GM21526 (cell line): Measurements from ENCODE around the gene DYTN.

Source experiments
- ATAC-seq: cut with Tn5 transposase; IDR thresholded peaks from one replicate; pipeline ENCODE4 v1.9.1; 2021; ENCODE audit warnings: moderate library complexity; ENCODE audit not compliant: unreplicated experiment, low FRiP score

Gene DYTN

GRCh38 chr2:206619011-206619410, 99.2 kb downstream of the DYTN start:
- ATAC-seq, result no peak

GRCh38 chr2:206616151-206616550, 102.0 kb downstream of the DYTN start:
- ATAC-seq, result no peak

GRCh38 chr2:206615417-206616089, 102.6 kb downstream of the DYTN start:
- ATAC-seq, result no peak

DNA sequence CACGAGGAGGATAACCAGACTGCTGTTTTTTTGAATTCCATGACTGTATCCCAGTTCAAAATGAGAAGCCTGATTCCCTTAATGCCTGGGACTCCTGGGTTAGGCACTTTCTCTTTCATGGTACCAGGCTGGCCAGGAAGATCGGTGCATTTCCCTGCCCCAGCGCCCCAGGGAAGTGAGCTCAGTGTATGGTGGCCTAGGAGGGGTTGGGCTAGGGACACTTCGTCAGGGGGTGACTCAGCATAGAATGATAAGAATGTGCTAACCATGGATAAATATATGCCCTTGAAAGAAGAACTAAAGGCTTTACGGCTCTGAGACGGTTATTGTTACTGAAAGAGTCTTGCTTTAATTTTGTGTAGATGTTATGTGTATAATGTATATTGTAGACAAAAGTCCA, 103.4 kb downstream of the DYTN start:
- ATAC-seq, result no peak

- ATAC-seq, result no peak
Observed at GRCh38 chr2:206611736-206612135, 106.5 kb downstream of the DYTN start.

DNA sequence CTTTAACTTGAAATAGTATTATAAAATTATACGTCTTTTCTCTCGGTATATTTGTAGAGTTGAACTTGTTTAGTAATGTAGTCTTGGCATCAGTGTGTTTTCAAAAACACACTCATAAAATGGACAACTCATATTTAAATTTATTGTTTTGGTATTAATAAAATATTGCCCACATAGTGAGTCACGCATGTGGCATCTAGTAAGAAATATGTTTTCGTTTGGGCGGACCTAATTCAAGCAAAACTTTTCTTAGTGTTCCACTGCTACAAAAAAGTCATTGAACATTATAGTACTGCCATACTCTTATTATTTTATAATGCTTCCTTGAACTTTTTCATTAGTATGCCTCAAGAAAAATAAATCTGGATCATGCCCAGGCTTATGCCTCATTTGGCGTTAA, 107.0 kb downstream of the DYTN start:
- ATAC-seq, result no peak

- no peak for ATAC-seq
Observed at GRCh38 chr2:206610451-206610850, 107.7 kb downstream of the DYTN start.

DNA sequence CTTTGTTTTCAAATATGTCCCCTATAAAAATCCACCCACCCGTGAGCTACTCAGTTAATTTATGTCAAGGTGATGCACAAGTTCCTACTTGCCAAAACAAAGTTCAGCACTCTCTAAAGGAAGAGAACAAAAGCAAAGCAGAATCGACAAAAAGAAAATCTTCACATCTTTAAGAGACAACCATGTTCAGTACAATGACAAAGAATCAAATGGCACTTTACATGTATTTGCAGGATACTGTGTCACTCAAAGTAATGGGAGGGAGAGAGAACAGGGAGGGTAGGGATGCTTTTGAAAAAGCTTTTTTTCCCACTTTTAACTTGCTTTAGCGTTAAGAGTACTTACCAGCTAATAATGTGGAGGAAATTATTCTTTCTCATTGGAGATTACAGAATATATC, 115.0 kb downstream of the DYTN start:
- ATAC-seq, result no peak
